ENCODE results near the gene CANT1.
"Not testable (repeated sequence)": the region's sequence is repeated elsewhere in the genome, so short reads cannot be mapped to it uniquely, and the experiment has no call there.

The CANT1 gene

GRCh38 chr17:79022507-79022991 lies 13.0 kb upstream of the CANT1 start:
- no peak for DNase-seq (ENCODE audit: extremely low read depth, low read depth)
- H3K4me3 ChIP-seq (replicated peaks; ENCODE audit: low read depth, low read length) = no peak overlapping the region
- TF ChIP-seq CTCF (IDR thresholded peaks at IDR 0.05; ENCODE audit: low read depth, low read length, missing control alignments) = no peak

GRCh38 chr17:79021929-79022328 lies 12.4 kb upstream of the CANT1 start:
- not testable (repeated sequence) for DNase-seq (ENCODE audit: extremely low read depth, low read depth); H3K4me3 ChIP-seq (replicated peaks; ENCODE audit: low read depth, low read length)

GRCh38 chr17:79020631-79021301 lies 11.2 kb upstream of the CANT1 start:
- H3K4me3 ChIP-seq (replicated peaks; ENCODE audit: low read depth, low read length) = no peak overlapping the region
- no peak for DNase-seq (ENCODE audit: extremely low read depth, low read depth)
- TF ChIP-seq CTCF (IDR thresholded peaks at IDR 0.05; ENCODE audit: low read depth, low read length, missing control alignments) = no peak

GRCh38 chr17:79019632-79020584 lies 10.3 kb upstream of the CANT1 start:
- TF ChIP-seq CTCF (IDR thresholded peaks at IDR 0.05; ENCODE audit: low read depth, low read length, missing control alignments) = peak; percentile 77
- no peak overlapping the region for H3K4me3 ChIP-seq (replicated peaks; ENCODE audit: low read depth, low read length)
- no peak for DNase-seq (ENCODE audit: extremely low read depth, low read depth)

GRCh38 chr17:79019261-79019631 lies 9.7 kb upstream of the CANT1 start:
- no peak overlapping the region for H3K4me3 ChIP-seq (replicated peaks; ENCODE audit: low read depth, low read length)
- no peak for TF ChIP-seq CTCF (IDR thresholded peaks at IDR 0.05; ENCODE audit: low read depth, low read length, missing control alignments)
- DNase-seq (ENCODE audit: extremely low read depth, low read depth) = no peak

- DNase-seq (ENCODE audit: extremely low read depth, low read depth) = no peak
- no peak overlapping the region for H3K4me3 ChIP-seq (replicated peaks; ENCODE audit: low read depth, low read length)
- TF ChIP-seq CTCF (IDR thresholded peaks at IDR 0.05; ENCODE audit: low read depth, low read length, missing control alignments) = no peak
These were observed 8.8 kb upstream of the CANT1 start for GRCh38 chr17:79018370-79018695.
